ENCODE results near the gene KRTAP23-1.

DNA sequence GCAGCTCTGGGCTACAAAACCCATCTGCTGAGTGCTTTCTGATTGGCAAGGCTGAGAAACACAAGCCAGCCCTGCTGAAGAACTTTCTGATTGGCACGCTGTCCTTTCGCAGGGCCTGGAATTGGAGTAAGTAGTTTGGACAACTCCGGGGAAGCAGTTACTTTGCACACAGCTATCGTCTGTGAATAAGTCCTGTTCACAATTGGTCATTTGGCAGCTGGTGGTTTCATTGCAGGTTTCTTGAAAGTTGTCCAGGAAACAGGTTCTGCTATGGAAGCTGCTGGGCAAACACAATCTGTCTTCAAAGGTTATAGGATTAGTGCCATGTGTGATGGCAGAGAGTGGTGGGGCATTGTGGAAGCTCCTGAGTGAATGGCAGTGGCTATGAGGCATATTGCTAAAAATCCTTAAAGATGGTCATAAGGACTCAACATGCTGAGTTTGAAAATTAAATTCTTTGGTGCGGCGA, 11.1 kb downstream of the KRTAP23-1 start, which contains the start of gene KRTAP27-1:
- TF ChIP-seq, protein P1, sequence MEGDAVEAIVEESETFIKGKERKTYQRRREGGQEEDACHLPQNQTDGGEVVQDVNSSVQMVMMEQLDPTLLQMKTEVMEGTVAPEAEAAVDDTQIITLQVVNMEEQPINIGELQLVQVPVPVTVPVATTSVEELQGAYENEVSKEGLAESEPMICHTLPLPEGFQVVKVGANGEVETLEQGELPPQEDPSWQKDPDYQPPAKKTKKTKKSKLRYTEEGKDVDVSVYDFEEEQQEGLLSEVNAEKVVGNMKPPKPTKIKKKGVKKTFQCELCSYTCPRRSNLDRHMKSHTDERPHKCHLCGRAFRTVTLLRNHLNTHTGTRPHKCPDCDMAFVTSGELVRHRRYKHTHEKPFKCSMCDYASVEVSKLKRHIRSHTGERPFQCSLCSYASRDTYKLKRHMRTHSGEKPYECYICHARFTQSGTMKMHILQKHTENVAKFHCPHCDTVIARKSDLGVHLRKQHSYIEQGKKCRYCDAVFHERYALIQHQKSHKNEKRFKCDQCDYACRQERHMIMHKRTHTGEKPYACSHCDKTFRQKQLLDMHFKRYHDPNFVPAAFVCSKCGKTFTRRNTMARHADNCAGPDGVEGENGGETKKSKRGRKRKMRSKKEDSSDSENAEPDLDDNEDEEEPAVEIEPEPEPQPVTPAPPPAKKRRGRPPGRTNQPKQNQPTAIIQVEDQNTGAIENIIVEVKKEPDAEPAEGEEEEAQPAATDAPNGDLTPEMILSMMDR (IDR thresholded peaks at IDR 0.05) = no peak
- no peak for TF ChIP-seq POLR2A (IDR thresholded peaks at IDR 0.05)
